ENCODE measurements around the gene HOXA7.

The HOXA7 gene

DNA sequence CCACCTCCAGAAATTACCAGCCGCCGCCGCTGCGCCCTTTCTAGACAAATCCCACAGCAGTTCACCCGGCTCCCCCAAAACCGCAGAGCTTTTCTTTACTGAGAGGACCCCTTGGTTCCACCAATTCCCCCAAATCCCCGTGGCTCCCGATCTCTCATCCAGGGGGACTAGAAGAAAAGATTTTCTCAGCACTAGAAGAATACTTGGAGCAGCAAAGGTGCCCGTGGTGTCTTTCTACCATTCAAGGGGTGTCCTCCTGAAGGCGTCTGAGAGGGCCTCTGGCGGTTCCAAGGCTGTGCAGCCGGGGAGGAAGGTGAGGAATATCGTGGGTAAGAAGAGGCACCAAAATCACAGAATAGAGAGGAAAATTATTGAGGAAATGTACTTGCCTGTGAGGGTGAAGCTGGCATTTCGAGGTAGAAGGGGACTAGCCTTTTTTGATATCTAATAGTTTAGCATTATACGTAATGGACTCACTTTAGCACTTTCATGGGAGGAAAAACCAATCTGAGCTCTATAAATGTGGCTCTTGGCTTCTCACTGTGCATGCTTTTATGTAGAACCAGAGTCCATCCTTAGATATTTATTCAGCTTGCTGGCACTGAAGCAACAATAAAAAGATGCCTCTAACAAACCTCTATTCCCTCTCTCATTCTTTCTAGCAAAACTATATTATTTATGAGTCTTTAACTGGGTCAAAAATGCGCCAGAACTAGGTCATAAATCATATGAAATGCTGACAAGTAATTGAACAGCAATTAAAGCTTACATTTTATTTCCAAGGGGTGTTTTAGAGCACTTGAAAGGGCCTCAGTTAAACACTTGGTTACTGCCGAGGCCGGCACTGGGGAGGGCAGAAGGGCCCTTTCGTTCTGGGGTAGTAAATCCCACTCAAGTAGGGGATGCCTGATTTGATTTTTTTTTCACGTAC is 40.2 kb downstream of the HOXA7 start:
- DNase-seq: no peak

DNA sequence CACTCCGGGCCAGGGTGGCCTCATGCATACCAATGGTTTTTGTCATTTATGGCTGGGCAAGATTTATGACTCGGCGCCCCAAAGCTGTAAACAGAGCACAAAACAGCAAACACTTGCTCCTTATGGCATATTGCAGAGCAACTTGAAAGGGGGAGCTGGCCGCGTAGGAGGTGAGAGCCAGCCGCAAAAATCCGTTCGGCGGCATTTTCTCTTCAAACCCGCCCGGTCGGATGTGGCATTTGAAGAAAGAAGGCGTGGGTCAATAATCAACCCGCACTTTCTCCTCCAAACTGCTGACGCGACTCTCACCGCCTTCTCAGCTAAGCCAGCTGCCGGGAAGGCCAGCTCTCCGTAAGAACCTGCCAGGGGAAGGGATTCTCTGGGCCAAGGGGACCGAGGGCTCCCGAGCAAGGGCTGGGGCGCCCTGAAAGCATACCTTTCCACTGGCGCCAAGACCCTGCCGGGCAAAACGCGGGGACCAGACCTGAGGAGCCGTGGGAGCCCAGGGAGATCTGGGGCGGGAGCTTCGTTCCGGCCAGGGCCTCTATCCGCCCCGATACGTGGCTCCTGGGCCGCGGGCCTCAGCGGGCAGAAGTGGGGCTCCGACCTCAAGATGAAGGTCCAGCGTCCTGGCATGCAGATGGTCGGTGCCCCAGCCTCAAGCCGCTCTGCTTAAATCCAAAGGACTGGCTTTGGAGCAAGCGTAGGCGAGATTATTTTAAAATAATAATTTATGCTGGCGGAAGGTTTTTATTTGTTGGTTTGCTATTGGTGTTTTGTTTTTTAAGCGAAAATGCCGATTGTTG is 41.1 kb downstream of the HOXA7 start:
- DNase-seq: no peak

DNA sequence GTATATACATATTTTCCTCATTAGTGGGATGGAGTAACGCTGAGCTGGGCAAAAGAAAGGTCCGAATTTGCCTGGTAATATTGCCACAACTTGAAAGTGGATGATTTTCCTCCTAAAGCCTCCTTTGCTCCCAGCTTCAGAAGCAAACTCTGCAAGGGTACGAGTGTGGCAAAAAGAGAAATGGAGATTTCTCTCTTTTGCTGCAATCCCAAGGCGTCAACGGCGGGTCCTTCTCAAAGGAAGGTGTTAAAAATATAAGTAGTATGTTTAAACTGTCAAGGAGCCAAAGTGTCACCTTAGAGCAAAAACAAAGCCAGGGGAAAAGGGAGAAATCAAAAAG is 41.6 kb downstream of the HOXA7 start:
- DNase-seq: no peak

DNA sequence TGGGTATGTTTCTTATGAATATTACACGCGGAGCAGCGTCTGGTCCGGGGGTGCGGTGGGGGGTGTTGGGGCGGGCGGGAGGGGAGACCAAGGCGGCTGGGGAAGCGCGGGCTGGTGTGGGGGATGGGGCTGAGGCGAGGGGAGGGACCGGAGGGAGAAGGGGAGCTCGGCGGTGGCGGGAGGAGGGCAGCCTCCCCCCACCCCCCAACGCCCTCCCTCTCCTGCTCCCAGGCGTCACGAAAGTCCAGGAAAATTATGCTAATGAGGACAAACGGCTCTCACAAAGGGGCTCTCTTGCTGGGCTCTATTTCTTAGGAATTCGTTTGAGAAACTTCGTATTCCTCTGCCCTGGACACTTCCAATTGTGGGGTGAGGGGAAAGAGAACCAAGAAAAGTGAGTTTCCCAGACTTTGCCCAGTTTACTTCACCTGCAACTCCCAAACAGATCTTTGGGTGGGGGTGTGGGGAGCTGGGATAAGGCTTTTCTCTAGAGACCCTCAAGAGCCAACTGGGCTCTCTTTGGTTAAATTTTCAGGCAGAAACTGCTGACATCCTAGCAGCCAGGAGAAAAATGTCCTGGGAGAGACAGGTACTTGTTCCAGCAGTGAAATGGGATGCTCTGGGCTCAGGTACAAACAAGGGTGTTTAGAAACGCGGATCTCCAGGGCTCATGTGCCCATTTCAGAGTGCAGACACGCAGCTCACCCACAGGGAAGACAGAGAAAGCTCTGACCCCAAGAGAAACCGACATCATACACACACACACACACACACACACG is 42.3 kb downstream of the HOXA7 start:
- DNase-seq: no peak

DNA sequence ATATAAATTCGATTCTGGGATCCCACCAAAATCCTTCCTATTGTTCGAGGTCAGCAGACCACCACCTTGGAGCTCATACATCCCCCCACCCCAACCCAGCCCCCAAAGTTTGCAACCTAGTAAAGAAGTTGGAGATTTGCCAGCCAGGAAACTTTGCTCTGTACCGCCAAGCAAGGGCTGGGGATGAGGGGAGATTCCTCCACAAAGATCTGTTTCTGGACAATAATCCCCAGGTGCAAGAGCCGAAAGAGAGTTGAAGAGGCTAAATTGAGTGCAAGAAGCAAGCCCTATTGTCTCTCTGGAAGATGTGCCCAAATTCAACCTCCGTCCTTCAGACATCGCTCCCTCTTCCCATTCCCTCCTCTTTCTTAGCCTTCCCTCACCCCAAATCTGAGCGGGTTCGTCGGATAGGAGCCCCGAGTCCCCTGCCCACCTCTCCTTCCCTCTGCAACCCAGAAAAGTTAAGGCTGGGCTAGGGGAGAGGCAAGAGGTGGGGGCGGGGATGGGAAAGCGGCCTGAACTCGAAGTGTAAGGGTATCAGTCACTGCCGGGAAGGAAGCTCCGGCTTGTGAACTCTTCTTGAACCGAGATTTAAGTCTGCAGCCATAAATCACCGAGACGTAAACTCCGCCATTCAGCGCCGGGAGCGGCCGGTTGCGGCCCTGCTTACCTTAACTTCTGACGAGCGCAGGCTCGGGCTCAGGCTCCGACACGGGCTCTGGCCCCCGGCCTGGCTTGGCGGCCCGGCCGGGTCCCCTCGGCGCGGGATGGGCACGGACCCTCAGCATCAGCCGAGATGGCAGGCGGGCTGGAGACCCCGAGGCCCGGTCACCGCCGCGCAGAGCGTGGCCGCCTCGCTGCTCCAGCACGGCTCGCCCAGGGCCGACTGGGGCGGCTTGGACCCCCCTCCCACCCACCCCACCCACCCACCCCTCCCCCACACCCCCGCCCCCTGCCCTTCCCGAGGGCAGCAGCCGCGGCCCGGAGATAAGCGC is 43.2 kb downstream of the HOXA7 start:
- DNase-seq: no peak

DNA sequence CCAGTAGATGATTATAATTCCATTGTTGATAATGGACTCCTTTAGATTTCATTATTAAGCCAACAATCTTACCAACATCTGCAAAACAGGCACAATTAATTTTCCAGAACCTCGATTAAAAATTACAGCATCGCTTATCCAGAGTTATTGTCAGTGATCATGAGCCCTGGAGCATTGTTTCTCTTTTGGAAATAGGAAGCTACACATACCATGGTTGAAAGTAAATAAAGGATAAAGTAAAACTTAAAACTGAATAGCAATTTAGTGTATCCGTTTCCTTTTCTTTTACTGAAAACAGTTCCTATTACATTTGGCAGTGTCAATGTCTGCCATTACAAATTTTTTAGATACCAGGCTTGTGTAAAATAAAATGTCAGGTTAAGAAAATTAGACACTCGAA is 44.1 kb downstream of the HOXA7 start:
- DNase-seq: no peak

DNA sequence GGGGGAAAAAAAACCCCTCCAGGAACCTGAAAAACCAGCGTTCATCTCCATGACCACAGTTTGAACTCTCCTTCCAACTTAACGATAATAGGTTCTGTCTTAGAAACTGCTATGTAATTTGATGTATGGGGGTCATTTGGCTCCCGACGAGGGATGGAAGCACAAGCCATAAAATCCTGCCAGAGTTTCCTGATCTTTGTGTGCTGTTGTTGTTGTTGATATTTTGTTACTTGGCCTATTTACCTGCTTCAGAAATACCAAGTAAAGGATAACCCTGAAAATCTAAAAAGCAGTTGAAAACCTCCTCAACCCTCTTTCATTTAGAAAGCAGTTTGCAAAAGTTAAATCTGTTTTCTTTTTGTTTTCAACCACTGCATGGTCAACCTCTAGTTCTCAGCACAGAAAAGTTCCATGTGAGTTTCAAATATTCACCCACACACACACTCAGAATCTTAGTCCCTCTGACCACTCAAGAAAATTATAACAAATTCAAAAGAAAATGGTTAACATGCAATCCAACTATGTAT is 44.7 kb downstream of the HOXA7 start:
- no peak for DNase-seq

DNA sequence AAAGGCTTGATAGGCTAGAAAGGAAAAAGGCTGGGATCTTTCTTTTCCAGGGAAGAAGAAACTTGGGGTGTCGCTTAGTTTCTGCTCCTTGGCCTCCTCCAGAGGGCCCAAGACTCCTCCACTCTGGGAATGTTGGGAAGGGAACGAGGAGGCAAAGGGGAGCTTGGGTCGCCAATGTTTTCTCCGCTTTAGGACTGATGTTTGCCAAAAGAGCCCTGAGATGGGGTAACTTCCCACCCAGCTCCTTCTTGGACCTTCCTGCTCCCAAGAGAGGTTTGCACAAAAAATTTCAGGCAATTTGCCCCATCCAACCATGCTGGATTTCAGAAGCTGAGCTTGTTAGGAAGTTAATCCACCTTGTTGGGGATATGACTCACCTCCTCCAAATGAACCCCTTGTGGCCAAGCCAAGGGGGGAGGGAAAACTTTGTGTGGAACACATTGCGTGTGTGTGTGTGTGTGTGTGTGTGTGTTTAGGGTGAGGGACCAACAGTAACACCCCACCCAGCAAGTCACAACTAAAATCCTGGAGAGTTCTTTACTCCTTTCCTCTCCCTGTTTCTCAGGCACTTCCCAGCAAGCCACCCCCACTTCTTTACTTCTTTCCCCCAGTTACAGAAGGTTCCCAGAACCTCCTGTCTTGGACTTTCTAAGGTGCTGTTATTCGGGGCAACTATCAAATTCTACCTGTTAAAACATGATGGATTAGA is 45.3 kb downstream of the HOXA7 start:
- no peak for DNase-seq

DNA sequence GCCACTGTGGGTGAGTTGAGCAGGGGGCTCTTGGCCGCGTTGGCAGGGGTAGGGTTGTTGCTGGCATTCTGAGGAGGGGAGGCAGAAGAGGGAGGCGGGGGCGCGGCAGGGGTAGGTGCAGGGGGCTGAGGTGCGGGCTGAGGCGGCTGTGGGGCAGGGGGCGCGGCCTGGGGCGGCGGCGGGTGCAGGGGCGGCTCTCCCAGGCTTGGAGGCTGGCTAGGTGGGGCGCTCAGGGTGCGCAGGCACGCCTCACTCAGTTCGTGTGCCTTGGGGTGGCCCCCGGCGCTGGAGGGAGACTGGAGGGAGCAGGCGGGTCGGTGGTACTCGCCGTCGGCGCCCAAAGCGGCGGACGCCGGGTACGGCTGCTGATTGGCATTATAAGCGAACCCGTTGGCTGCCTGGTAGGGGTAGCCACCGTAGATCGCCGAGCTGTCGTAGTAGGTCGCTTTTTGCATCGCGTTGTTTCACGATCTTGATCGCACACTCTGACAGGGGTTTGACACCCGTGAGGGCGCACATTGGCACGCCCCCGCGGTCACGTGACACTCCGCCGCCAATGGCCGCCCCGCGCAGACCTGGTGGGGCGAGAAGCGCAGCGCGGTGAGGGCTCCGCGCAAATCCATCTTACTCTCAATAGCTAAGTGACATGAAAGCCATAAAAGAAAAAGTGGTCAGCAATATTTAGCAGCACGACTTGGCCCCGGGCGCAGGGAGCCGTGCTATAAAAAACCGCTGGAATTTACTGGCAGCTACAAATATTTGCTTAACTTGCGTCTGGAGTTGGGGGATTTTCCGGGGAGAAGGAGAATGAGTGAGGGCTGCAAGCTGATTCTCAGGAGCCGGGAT is 46.1 kb downstream of the HOXA7 start:
- DNase-seq: no peak

DNA sequence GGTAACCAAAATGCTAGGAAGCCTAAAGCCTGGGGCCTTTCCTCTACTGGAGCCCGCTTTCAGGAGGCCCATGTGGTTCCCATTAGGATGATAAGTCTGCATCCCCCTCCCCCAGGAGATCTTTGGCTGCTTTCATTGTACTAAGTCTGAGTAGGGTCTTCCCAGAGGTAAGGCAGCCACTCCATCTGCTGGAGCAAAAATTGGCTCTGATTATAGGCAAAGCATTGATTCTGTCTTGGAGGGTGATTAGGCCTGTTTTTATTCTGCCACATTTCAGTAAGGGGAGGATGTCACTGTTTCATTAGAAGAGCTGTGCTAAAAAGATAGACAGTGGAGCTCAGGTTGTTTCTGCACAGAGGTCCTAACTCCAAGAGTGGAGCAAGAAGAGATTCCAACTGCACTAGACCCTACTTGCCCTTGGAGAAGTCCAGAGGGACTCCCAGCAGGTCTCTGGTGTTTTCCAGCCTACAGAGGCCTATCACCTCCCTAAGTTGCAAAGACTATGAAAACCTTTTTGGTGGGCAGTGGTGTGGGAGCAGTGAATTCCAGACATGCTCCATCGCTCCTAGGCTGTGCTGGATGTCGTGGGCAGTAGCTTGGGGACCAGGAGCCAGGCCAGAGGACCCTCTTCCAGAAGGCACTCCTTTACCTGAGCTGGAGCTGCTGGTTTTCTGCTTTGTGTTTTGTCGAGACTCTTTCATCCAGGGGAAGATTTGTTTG is 46.8 kb downstream of the HOXA7 start:
- no peak for DNase-seq

DNA sequence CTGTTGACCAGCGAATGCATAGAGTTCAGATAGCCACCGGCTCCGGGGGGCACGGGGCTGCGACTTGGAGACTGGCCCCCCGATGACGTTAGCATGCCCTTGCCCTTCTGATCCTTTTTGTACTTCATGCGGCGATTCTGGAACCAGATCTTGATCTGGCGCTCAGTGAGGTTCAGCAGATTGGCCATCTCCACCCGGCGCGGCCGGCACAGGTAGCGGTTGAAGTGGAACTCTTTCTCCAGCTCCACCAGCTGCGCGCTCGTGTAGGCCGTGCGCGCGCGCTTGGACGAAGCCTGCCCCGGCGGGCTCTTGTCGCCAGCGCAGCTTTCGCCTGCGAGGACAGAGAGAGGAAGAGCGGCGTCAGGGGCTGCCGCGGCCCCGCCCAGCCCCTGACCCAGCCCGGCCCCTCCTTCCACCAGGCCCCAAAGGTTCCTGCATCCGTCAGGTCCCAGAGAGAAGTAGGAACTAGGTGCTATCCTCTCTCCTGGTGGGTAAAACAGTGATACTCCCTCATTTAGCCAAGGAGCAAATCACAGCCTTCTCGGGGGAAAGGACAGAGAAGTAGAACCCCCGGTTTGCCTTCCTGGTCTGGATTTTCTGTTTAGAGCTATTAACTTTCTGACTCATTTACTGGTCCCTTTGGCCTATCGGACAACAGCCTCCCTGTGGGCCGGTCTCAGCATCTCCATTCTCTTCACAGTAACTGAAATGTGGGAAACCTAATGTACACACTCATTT is 47.9 kb downstream of the HOXA7 start:
- DNase-seq: no peak

DNA sequence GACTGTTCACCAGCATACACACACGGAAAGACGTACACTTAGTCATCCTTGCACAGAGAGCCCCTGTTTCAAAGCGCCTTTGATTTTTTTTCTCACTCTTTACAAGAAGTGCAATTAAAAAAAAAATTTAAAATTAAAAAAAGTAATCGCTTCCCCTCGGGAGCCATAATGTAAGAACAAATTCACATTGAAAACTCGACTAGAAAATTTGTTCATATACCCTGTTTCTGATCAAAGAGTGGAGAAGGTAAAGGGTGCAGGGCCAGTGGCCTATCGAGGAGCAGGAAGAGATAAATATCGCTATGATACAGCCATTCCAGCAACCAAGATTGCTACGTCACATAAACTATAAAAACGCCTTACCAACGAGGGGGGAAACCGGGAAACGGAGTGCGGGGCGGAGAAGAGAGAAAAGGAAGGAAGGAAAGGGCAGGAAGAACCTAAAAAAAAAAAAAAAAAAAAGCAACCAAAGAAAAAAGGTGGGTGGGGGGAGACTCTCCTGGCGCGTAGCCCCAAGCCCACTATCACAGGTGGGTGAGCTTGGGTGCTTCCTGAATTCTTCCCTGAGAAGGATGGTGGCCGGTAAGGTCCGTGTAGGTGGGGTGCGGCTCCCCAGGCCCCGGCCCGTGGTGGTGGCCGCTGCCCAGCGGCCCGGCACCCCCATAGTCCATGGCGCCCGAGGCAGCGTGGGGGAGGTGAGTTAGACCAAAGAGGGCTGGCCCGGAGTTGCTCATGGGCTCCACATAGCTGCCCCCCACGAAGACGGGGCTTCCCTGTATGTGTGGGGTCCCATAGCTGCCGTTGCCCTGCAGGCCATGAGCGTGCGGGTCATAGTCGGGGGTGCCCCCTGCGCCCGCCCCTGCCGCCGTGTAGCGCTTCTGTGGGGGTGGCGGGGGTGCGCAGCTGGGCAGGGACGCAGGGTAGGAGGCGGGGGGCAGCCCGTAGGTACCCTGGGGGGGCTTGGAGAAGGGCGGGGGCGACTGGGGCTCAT is 48.8 kb downstream of the HOXA7 start:
- no peak for DNase-seq

DNA sequence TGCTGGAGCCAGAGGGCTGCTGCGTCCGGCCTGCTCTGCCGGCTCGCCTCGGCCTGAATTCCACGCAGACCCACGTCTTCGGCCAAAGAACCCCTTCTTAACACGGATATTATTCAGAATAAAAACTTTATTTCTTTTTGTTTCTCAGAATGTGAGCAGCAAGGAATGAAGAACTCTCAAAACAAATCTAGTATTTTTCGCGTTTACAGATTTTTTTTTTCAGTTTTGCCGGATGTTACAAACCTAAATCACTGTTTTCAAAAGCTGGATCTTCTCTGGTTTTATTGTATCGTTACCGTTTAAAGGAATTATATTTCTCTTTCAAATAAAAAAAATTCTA is 49.6 kb downstream of the HOXA7 start:
- no peak for DNase-seq

DNA sequence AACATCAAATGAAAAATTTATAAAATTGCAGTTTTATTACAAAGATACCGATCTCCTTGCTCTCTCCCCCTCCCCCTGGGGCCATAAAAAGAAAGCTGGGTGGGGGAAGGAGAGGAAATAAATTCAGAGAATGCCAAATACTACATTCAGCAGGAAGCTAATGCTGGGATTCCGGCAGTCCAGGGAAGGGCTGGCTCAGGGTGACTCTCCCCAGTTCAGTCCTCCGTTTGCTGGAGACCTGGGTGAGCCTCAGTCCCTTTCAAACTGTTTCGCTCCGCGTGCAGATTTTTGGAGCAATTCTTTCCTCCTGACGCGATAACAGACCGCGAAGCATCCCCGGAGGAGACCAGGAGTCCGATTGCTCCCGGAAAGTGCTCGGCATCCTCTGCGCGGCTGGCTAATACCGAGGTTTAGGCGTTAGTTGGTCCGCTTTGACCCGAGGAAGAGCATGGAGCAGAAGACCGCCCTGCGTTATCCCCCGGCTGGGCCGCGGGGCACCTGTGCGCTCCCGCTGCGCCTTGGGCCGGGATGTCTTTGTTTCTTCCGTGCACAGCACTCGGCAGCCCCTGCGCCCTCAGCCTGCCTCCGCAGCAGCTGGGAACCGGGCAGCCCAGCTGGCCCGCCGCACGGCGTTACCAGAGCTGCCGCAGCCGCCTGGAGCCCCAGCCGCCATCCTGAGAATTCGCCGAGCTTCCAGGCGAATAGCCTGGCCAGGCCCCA is 50.1 kb downstream of the HOXA7 start:
- no peak for DNase-seq

DNA sequence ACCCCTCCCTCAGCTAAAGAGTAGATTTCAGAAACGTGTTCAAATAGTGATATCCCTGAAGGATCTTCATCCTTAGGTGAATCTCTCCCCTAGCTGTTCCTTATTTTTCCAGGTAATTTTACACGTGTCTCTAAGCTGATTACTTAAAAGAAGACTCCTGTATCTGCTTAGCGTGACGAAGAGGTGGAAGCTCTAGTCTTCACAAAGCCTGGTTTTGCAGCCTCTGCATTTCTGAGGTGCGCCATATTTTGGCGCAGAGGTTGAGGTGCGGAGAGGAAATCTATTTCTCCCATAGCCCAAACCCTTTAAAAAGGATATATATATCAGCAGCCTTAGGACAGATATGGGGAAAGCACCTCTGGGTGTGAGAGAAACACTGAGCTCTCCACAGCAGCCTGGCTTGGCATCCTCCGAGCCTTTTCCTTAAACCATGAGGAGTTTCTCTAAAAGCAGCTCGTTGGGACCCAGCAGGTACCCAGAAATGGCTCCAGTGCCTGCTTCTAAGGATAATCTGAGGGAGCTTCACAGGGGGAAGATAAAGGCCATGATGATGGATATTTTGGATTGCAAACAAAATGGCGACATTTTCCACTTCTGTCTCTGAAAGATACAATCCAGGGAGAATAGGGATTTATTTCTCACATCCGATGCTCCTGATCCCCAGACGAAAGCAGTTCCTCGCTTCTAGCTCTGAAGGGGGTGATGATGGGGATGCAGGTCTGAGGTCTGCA is 51.0 kb downstream of the HOXA7 start:
- no peak for DNase-seq

Measured in CD4-positive, alpha-beta T cell treated with Interleukin-21 for 1 hour (primary cell).